ENCODE results near the gene UTF1. TPM values are rescaled to one million over a fixed set of nuclear protein-coding genes. Genes with fewer than 3 reads are reported as not detected.
"Not testable (repeated sequence)": the region's sequence is repeated elsewhere in the genome, so short reads cannot be mapped to it uniquely, and the experiment has no call there.

The UTF1 gene
- total RNA-seq, 1 donor from 2014 or later = not detected

DNA sequence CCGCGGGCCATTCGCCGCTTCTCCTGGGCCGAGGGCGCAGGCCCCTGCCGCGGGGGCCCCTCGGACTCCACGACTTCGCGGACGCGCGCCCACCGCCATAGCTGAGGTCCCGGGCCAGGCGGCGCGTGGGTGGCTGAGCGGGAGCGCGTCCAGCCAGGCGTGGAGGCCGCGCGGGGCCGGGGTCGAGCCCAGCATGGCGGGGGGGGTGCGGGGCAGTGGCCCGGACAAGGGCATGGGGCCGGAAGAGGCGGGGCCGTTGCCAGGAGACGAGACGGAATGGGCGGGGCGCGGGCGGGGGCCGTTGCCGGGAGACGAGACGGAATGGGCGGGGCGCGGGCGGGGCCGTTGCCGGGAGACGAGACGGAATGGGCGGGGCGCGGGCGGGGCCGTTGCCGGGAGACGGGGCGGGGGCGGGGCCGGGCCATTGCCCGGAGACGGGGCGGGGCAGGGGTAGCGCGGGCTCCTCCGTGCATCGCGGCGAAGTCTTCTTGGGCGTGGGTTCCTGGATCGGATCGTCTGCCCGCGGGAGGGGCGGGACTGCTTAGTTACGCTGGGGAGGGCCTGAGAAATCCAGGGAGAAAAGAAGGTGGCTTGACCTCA lies 31.8 kb downstream of the UTF1 start:
- intact Hi-C loops (cut with micrococcal nuclease) = loop anchor here (5.0 kb wide), 3 partner anchors 130 to 930 kb away; partner anchors contain the start of genes INPP5A, LRRC27 and MTG1

DNA sequence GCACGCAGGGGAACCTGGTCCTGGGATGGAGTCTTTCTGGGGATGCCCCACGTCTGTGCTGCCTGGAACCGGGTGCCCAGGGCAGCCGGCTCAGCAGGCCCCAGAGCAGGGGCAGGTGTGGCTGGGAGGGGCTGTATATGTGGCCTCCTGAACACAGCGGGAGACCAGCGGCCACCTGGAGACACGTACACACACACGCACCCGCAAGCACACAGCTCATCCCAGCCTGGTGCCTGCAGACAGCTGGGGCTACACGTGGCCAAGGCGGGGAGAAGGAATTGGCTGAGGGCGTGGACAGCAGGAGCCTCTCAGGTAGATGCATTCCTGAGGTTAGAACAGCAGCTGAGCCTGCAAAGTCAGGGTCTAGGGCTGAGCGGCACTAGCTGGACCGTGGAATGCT lies 32.7 kb downstream of the UTF1 start:
- intact Hi-C loops (cut with micrococcal nuclease) = loop anchor here (5.0 kb wide), 3 partner anchors 130 to 930 kb away; partner anchors contain the start of genes INPP5A, LRRC27 and MTG1

DNA sequence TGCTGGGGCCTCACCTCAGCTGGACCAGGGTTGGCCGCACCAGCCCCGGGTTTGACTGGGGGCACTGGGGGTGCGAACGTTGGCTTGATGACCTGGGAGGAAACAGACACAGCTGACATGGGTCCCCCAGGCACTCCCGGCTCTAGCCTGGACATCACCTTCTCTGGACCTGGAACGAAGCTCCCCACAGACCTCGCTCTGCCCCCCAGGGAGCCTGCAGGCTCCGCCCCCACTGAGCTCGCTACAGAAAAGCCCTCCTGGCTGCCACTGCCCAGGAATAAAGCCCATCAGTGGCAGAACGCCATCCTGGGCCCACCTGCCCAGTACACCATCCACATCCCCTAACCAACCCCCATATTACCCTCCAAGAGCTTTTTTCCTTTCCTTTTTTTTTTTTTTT lies 33.7 kb downstream of the UTF1 start:
- intact Hi-C loops (cut with micrococcal nuclease) = loop anchor here (1.0 to 5.0 kb wide), 4 partner anchors 12 to 931 kb away; partner anchors contain the start of genes INPP5A, LRRC27 and MTG1

DNA sequence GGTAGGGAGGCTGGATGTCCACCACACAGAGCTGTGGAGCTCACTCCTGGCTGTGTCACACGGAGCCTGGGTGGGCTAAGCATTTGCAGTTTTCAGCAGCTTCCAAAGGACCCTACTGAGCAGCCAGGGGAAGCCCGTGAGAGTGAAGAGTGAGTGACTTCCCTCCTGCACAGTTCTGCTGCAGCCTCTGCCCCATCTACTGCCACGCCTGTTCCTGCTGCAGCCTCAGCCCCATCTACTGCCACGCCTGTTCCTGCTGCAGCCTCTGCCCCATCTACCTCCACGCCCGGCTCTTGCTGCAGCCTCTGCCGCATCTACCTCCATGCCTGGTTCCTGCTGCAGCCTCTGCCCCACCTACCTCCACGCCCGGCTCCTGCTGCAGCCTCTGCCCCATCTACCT lies 34.4 kb downstream of the UTF1 start:
- intact Hi-C loops (cut with micrococcal nuclease) = loop anchor here (1.0 to 5.0 kb wide), 4 partner anchors 11 to 932 kb away; partner anchors contain the start of genes INPP5A, LRRC27 and MTG1

DNA sequence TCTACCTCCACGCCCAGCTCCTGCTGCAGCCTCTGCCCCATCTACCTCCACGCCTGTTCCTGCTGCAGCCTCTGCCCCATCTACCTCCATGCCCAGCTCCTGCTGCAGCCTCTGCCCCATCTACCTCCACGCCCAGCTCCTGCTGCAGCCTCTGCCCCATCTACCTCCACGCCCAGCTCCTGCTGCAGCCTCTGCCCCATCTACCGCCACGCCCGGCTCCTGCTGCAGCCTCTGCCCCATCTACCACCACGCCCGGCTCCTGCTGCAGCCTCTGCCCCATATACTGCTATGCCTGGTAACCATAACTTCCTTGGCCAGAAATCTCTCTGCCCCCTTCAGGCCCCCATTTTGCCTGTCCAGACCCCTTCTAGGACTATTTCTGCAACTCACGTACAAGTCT lies 35.0 kb downstream of the UTF1 start:
- intact Hi-C loops (cut with micrococcal nuclease) = not testable (repeated sequence)

DNA sequence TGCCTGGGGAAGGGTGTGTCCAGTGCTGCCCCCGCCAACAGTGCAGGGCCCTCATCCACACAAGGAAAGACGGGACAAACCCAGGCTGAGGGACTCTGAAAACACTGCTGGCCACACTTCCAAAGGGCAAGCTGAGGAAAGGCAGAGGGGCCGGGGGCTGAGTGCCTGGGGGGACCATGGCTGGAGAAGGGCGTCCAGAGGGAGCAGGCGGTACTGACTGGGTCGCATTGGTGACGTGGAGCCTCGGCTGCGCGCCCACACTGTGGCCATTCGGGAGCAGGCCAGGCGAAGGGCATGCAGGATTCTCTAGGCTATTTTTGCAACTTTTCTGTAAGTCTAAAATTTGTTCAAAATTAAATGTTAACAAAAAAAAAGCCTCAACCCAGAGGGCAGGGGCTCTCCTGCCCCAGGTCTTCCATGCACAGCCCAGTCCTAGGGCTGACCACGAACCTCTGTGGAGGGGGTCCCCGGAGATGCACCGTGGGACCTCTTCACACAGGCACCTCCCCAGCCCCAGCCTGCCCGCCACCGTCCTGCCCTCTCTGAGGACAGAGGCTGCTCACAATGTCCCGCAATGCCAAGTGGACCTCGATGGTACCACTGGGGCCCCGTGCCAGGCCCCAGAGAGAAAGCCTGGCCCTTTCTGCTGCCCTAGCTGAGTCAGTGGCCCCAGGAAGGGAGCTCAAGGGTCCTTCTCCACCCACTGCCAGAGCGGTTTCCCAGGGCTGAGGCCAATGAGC lies 36.2 kb downstream of the UTF1 start:
- intact Hi-C loops (cut with micrococcal nuclease) = no loop called here

DNA sequence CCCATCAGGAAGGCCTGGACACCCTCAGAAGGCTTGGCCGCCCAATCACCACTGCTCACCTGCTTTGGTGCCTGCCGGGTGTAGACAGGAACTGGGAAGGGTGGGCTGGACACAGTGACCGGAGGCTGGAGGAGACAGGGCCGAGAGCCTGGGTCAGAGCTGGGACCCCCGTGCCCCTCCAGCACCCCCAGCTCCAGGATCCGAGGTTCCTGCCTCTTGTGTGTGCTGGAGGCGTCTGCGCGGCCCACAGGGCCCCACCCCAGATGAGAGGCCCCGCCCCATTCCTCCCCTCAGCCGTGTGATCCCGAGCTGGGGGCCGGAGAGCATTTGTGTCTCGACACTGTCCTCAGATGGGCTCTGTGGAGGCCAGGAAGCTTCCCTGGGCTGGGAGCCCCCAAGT lies 37.3 kb downstream of the UTF1 start:
- intact Hi-C loops (cut with micrococcal nuclease) = no loop called here

DNA sequence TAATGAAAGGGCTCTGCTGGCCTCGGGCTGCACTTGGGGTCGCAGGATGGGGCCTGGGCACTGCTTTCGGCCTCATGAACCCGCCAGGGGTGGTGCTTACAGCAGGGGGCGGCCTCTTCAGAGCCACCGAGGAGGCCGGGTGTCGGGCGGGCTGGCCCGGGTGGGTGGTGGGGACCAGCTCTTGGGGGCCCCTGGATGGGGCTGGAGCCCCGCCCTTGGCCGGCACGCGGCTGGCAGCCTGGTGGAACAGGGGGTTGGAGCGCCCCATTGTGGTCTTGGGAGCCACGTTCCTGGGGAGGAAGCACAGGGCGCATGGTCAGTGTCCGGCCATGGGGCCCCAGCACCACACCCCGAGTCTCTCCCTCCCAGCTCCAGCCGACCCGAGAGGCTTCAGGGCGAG lies 37.8 kb downstream of the UTF1 start:
- intact Hi-C loops (cut with micrococcal nuclease) = no loop called here

DNA sequence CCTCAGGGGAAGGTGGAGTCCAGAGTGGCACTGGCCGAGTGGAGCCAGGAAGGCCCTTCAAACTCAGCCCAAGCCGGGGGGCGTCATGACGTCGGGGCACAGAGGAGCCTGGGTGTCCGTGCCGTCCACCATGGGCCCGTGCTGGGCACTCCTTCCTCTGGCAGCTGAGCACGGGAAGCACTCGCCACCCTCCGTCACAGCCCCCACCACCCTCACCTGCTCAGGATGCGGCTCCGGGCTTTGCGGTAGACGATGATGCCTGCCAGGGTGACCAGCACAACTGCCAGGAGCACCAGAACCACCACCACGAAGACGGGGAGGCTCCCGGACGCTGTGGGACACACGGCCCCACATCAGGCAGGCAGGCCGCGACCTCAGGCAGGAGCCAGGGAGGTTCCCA lies 38.5 kb downstream of the UTF1 start:
- intact Hi-C loops (cut with micrococcal nuclease) = no loop called here

DNA sequence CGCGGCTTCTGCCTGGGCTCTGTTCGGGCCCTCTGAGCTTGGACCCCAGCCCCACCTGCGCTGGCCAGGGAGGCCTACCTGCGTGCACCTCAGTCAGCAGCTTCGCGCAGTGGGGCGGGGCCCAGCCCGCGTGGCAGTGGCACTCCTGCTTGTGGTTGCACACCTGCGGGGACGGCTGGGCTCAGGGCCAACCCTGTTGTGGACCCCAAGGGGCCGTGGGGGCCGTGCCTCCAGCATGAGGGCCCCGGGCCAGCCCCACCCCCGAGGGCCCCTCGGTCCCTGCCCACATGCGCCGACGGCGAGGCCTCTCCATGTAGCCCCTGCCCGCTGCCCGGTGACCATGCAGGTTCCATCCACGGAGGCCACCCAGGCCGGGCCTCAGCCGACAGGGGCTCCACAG lies 39.4 kb downstream of the UTF1 start:
- intact Hi-C loops (cut with micrococcal nuclease) = no loop called here

DNA sequence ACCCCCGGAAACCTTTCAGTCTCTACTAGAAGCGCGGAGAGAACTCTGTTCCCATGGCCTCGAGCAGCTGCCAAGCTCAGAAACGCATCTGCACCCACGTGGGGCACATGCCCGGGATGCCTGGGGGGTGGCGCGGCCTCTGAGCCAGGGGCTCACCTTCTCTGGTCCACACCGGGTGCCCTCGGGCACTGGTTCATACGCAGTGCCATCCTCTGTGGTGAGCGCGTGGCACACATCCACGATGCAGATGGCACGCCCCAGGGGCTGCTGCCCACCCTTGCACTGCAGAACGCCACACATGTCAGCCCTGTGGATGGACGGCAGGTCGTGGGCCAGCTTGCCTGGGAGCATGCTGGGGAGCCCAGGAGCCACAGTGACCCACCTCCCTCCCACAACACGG lies 40.2 kb downstream of the UTF1 start:
- intact Hi-C loops (cut with micrococcal nuclease) = loop anchor here (10.0 kb wide), 1 partner anchor 125 kb away; no protein-coding TSS in a partner anchor

DNA sequence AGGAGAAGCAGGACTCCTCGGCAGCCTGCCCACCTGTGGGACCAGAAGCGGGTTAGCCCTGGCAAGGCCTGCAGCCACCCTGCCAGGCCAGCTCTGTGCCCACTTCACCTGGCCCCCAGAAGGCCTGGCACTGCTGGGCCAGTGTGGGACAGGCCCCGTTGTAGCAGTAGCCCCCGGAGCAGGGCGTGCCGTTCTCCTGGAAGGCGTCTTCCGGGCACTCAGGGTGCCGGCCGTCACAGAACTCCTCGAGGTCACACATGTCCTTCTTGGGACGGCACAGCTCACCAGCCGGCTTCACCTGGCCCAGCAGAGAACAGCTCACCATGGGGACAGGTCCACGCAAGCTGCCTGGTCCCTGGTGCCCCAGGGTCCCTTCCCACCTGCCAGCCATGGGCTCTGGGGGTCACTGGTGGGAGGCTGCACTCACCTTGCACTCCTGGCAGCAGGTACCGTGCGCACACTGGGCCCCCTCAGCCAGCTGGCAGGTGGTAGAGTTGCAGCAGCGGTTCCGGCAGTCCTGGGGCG lies 40.8 kb downstream of the UTF1 start:
- intact Hi-C loops (cut with micrococcal nuclease) = loop anchor here (10.0 kb wide), 1 partner anchor 126 kb away; no protein-coding TSS in a partner anchor

DNA sequence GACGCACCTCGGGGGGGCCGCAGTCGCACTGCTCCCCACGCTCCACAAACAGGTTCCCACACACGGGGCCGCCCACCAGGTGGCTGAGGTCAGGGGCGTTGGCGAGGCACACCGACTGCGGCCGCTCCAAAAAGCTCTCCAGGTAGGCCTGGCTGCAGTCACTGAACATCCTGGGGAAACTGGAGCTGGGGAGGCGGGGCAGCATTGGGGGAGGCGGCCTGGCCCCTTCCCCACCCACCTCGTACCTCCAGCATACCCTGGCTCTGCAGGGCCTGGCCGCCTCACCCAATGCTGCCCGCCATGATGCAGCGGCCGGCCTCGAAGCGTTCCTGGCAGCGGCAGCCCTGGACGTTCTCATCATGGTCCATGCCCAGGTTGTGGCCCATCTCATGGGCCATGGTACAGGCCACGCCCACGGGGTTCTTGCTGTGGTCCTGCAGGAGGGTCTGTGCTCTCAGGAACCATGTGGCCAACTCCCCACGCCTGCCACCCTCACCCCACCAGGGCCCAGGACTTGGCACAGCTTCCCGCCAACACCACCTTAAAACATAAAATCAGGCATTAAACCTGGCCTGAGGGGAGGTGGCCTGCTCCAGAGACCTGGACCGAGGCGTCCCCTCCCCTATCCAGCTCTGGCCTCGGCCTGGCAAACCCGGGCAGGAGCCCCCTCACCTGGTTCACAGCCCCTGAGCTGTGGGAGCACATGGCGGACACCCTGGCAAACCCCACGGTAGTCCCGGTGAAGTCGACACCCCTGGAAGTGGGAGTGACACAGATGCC lies 41.7 kb downstream of the UTF1 start:
- intact Hi-C loops (cut with micrococcal nuclease) = loop anchor here (10.0 kb wide), 1 partner anchor 127 kb away; no protein-coding TSS in a partner anchor

DNA sequence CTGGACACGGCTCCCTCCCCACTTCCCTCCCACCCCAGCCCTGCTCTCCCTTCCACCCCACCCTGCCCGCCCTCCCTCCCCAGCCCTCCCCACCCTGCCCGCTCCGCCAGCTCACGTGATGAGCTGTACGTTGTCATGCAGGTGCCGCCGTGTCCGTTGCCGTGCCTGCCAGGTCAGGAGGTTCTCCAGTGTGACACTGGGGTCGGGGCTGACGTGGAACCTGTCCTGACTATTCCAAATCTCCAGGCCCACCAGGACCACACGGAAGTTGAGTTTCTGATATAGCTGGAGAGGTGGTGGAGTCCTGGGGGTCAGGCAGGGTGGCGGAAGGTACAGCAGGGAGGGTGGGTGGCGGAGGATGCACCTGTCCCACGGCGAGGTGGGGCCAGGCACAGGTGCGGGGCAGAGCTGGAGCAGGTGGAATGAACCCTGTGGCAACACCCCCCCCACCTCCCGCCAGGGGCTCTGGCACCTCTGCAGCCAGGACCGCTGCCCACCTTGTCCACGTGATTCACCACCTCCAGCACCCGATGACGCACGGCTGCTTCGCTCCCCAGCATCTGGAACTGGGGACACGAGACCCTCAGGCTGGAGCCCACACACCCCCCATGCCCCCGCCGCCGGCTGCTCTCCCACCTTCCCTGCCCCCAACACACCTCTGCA lies 42.4 kb downstream of the UTF1 start:
- intact Hi-C loops (cut with micrococcal nuclease) = loop anchor here (10.0 kb wide), 1 partner anchor 128 kb away; no protein-coding TSS in a partner anchor

DNA sequence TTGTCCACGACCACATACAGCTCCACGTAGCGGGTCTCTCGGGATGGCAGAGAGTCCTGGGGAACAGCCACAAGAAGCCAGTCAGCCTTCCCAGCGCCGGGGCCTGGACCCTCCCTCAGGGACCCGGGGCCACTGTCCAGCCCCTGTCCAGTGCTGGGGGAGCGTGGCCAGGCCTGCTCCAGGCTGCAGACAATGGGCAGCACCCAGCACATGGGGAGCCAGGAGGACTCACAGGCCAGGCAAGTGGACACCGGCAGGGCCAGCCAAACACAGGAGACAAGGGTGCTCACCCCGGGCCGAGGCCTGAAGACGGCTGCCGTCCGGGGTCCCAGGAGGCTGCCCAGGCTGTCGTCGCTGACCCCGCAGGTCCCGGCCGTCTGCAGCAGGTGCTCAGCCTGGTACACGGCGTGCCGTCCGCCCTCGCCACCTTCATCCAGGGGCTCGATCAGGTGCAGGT lies 43.0 kb downstream of the UTF1 start:
- intact Hi-C loops (cut with micrococcal nuclease) = loop anchor here (10.0 kb wide), 1 partner anchor 128 kb away; no protein-coding TSS in a partner anchor

DNA sequence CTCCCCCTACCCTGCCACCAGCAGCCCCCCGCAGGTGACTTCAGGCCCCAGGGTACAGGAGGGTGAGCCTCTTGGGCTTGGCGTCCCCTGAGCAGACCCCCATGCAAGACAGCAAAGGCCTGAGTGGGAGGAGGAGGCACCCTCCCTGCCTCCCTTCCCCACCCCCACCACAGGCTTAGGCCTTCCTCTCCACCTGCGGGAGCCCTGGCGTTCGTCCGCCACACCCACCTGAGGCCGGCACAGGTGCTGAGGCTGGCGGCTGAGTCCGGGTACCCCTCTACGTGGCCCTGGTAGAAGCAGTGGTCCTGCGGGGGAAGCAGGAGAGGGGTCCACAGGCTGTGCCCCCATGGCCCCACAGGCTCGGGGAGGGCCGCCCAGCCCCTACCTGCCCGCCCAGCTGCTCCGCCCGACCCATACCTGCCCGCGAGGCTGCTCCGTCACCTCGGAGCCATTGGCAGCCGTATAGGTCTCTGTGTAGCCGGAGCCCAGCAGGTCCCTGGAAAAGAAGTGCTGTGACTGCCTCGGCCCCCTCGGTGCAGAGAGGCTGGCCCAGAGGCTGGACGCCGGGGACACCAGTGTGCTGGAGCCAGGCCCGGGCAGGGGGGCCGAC lies 43.6 kb downstream of the UTF1 start:
- intact Hi-C loops (cut with micrococcal nuclease) = loop anchor here (10.0 kb wide), 1 partner anchor 129 kb away; no protein-coding TSS in a partner anchor

DNA sequence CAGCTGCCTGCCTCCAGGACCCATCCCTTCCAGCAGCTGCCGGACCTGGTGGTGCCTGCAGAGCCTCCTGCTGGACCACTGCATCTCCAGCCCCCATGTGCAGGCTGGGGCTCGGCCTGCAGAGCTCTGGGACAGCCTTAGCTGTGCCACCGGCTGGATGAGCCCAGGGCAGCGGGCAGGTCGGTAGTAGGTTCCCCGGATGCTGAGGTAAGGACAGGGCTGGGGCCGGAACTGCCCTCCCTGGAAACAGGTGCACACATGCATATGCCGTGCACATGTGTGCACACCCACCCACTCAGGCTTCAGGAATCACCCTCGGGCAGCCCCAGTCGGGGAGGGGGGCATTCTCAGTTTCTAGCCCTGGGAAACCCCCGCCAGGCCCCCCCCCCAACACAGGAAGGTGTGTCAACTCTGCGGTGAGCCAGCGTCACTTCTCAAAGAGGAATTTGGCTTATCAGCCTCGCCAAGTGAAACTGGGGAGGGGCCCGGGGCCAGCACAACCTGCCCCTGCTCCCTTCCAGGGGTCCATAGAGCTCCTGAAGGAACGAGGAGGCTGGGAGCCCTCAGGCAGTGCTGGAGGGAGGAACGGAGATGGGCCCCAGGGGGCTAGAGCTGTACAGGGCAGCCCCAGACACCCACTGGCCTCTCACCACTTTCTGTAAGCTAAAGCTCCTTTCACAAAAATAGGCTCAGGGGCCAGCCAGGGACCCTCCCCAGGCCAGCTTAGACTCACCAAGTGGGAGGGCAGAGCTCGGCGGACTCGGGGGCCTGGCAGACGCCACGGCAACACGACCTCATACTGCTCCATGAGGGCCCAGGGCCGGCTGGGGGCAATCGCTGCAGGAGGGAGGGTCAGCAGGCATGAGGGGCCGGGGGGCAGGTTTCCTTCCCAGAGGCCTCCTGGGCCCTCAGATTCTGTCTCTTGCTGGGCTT lies 45.0 kb downstream of the UTF1 start:
- intact Hi-C loops (cut with micrococcal nuclease) = loop anchor here (1.0 to 10.0 kb wide), 4 partner anchors 11 to 130 kb away; partner anchors contain the start of genes TUBGCP2 and ZNF511

DNA sequence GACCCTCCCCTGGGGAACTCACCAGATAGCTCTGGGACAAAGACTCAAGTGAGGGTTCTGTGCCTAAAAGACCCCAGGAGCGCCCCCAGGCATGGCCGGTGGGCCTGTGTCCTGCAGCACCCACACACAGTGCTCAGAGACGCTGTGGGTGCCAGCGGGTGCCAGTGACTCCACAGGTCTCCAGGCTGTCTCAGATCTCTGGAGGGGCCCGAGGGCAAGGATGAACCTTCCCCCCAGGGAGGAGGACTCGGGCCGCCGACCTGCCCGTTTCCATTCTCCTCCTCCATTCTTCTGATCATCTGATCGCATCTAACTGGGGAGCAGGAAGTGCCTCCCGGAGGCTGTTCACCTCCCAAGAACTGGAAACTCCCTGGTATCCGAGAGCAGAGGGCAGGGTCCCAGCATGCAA lies 45.7 kb downstream of the UTF1 start:
- intact Hi-C loops (cut with micrococcal nuclease) = loop anchor here (1.0 to 10.0 kb wide), 5 partner anchors 11 to 131 kb away; partner anchors contain the start of genes TUBGCP2 and ZNF511

DNA sequence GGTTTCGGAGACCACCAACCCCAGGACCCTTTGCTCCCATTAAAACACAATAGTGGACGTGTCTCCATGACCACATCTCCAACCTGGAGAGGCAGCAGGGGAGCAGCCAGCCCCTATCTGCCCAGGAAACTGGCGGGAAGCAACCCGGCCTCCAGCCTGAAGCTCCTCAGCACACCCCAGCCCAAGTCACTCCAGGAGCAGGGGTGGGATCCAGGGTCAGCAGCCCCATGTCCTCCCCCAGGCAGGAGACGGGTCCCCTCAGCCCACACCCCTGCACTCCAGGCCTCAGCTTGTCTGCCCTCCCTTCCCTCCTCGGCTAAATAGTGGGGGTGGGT lies 46.0 kb downstream of the UTF1 start:
- intact Hi-C loops (cut with micrococcal nuclease) = loop anchor here (1.0 to 10.0 kb wide), 2 partner anchors 102 to 131 kb away; no protein-coding TSS in a partner anchor

Data from T-helper 2 cell treated with Interferon-gamma antibody and Interleukin-4, amounts not matched to agents 100 ng/mL and 5 ng/mL, for 36 hours (primary cell).